ENCODE results near the gene HTATIP2. TPM values are rescaled to one million over a fixed set of nuclear protein-coding genes. Genes with fewer than 3 reads are reported as not detected.
"Not testable (repeated sequence)": the region's sequence is repeated elsewhere in the genome, so short reads cannot be mapped to it uniquely, and the experiment has no call there.

Gene HTATIP2
- total and polyA plus RNA-seq, 11 donors = 10.6 to 33.8 (median 16.3) TPM

- DNase-seq (no peak), ATAC-seq (no peak)
- H3K4me3 ChIP-seq = no peak overlapping the region
- no peaks in the 10 kb centered on the region for H3K27me3 ChIP-seq
- 82 to 88% (median 86%) methylated on average over 3 of the region's 3 CpGs for WGBS, 4 donors
- H3K36me3 ChIP-seq = peaks cover 0 to 61% (median 28%) of the 10 kb centered on the region in 9 donors
- no peak for TF ChIP-seq CTCF (IDR thresholded peaks at IDR 0.05)
- TF ChIP-seq POLR2A (IDR thresholded peaks at IDR 0.05) = no peak
- H3K4me1 ChIP-seq = peaks cover 0 to under 1% (median 0%) of the 10 kb centered on the region in 12 donors
- H3K27ac ChIP-seq = no peak overlapping the region
- no peaks in the 10 kb centered on the region for H3K9me3 ChIP-seq
- intact Hi-C loops (cut with DNase I) = no loop called here
These were observed 10.2 kb downstream of the HTATIP2 start for GRCh38 chr11:20373568-20374209.

GRCh38 chr11:20374741-20375300, 11.3 kb downstream of the HTATIP2 start:
- Histone ChIP-seq H3K9me3 (no peaks in the 10 kb centered on the region), H3K27me3 (no peaks in the 10 kb centered on the region), H3K27ac (no peak overlapping the region), H3K4me3 (no peak overlapping the region), H3K4me1 (no peaks in the 10 kb centered on the region), H3K36me3 (peaks cover 0 to 72% (median 36%) of the 10 kb centered on the region in 9 donors)
- TF ChIP-seq POLR2A (IDR thresholded peaks at IDR 0.05) (no peak), CTCF (IDR thresholded peaks at IDR 0.05) (no peak)
- WGBS, 4 donors = 92 to 94% (median 93%) methylated on average over 9 of the region's 9 CpGs
- intact Hi-C loops (cut with DNase I) = no loop called here
- no peak for DNase-seq
- ATAC-seq = no peak

- H3K27me3 ChIP-seq = no peaks in the 10 kb centered on the region
- no peak overlapping the region for H3K27ac ChIP-seq
- H3K4me1 ChIP-seq = no peaks in the 10 kb centered on the region
- DNase-seq (no peak), ATAC-seq (no peak)
- intact Hi-C loops (cut with DNase I) = no loop called here
- H3K4me3 ChIP-seq = no peak overlapping the region
- no peaks in the 10 kb centered on the region for H3K9me3 ChIP-seq
- peaks cover 0 to 68% (median 36%) of the 10 kb centered on the region in 9 donors for H3K36me3 ChIP-seq
- TF ChIP-seq CTCF (IDR thresholded peaks at IDR 0.05) = no peak
- TF ChIP-seq POLR2A (IDR thresholded peaks at IDR 0.05) = no peak
- 91 to 95% (median 94%) methylated on average over 3 of the region's 3 CpGs for WGBS, 4 donors
These were observed 12.7 kb downstream of the HTATIP2 start for GRCh38 chr11:20376162-20376730.

- not testable (repeated sequence) for H3K27me3 ChIP-seq, H3K27ac ChIP-seq, DNase-seq, H3K9me3 ChIP-seq, H3K4me3 ChIP-seq, ATAC-seq
- peaks cover 0 to 42% (median 24%) of the 10 kb centered on the region in 9 donors for H3K36me3 ChIP-seq
- peaks cover 0 to 22% (median 13%) of the 10 kb centered on the region in 12 donors for H3K4me1 ChIP-seq
- intact Hi-C loops (cut with DNase I) = loop anchor here in 3 of 10 donors (2.0 to 5.0 kb wide), 2 partner anchors 86 to 225 kb away; no protein-coding TSS in a partner anchor
- 82 to 93% (median 85%) methylated on average over 15 of the region's 15 CpGs for WGBS, 4 donors
These were observed 22.5 kb downstream of the HTATIP2 start for GRCh38 chr11:20385996-20386395.
